ENCODE results near the gene NTM. TPM values are rescaled to one million over a fixed set of nuclear protein-coding genes. Genes with fewer than 3 reads are reported as not detected.

The NTM gene
- polyA plus RNA-seq, 4 donors = 42.8 to 51.8 (median 45.7) TPM

DNA sequence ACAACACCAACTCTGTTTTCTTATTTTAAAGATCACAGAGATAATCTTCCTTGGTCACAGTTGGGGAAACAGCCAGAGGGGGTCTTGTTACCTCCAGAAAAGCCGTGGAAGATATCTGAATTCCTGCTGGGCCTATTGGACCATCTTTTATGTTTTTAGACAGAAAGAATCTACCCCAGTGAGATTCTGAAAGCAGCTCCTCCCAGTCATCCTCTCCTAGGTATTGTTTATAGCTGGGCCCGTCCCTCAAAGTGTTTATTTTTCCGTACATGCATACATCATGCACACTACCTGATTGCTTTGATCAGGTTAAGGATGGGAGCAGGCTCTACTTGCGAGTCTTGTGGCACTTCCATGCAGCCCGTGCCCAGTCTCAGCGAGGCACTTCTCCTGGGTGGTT is 742.4 kb downstream of the NTM start:
- no peak for DNase-seq (ENCODE audit: low read depth in 4 of 4, low spot score in 2 of 4)

DNA sequence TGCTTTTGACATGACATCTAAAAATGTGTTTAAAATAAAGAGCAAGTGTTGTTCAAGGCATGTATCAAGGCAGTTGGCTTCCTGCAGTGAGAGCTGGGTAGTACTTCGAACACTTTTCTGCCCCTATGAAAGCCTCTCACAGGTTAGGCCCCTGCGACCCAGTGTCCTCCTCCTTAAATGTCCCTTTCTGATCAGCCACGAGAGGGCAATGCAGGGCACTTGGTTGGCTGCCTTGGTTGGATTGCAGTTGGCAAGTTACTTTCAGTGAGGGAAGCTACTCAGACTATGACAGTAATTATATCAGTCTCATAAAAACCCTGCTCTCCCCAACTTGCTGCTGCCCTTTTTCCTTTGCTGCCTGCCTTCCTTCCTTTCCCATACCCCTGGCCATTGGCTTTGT is 743.8 kb downstream of the NTM start:
- no peak for DNase-seq (ENCODE audit: low read depth in 4 of 4, low spot score in 2 of 4)

DNA sequence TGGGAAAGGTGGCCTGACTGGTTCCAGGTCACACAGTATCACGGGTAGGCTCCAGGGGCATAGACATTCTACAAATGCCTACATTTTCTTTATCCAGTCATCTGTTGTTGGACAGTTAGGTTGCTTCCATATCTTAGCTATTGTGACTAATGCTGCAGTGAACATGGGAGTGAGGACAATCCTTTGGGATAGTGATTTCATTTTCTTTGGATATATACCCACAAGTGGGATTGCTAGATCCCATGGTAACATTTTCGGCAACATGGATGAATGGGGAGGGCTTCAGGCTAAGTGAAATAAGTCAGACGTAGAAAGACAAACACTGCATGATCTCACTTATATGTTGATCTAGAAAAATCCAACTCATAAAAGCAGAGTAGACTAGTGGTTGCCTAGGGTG is 744.3 kb downstream of the NTM start:
- DNase-seq (ENCODE audit: low read depth in 4 of 4, low spot score in 2 of 4) = no peak

DNA sequence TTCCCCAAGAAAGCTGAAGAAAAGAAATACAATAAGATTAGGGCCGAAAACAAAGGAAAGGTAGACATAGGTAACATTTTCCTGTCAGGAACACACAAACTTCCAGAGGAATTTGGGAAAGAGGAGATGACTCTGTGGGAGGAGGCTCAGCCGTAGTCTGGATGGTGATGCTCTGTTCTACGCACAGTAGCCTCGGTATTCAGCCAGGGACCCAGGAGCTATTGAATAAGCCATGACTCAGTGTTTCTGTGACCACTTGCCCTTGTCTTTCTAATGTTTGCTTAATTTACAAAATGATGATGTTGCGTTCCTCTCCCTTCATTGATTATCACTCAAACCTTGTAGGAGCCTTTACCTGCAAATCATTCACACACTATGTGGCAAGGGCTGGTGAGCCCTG is 745.0 kb downstream of the NTM start:
- DNase-seq (ENCODE audit: low read depth in 4 of 4, low spot score in 2 of 4) = no peak

DNA sequence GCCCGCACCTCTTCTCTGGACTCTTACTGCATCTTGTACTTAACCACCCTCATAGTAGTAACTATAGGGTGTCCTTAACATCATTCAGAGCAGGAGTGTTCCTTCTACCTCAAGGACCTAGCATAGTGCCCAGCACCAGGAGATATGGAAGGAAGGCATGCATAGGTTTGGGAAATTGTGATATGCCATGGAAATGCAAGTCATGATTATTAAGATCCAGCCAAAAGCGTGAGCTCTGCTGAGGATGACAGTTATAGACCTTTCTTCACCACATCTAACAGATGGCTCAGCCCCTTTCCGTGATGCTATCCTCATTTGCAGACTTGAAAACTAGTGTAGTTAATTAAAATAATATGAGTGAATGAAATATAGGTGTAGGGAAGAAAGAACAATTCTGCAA is 746.1 kb downstream of the NTM start:
- DNase-seq (ENCODE audit: low read depth in 4 of 4, low spot score in 2 of 4) = no peak

DNA sequence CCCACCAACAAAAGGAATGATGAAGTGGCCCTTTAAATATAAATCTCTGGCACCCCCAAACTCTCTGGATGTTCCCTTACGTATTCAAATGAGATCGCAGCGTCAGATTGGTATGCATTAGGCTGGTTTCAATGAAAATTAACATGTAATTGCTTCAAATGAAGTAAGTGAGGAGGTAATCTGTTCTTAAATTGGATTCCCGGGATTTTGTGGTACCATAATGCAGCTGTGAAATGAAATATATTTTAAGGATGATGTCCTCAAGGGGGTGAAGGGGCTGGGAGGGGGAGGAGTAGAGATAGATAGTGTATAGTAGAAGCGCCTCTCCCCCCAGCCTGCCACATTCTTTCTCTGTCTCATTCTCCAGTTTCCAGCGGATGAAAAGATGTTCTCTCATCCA is 748.2 kb downstream of the NTM start:
- no peak for DNase-seq (ENCODE audit: low read depth in 4 of 4, low spot score in 2 of 4)

DNA sequence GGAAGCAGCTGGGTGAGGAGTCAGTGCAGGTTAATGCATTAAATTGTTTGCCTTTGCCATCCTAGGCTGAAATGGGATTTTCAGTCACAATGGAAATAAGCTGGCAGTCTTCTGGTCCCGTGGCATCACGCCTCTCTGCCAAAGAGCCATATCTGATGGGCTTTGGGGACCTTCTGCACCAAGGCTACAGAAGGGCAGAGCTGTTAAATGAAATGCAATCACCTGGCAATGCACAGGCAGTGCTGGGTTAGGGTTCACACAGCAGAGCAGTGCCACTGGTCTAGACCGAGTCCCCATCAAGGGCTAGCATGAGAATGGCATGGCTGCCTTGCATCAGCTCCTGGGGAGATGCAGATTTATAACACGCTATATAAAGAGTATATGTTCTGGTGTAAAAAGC is 749.2 kb downstream of the NTM start:
- DNase-seq (ENCODE audit: low read depth in 4 of 4, low spot score in 2 of 4) = no peak

DNA sequence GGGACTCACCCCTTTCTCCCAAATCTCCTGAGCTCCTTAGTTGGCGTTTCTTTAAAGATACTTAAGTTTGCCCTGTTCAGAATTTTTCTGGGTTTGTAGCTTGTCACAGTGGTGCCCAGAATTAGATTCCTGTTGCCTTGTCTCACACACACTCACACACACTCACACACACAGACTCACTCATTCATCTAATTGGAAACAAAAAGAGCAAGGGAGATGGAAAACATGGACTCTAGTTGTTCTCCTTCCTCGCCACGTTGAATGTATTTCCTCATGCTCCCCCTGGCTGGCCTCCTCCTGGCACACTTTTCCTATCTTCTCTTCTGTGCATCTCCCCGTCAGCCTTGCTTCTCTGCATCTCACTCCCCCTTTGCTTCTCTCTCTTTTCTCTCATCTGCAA is 752.3 kb downstream of the NTM start:
- no peak for DNase-seq (ENCODE audit: low read depth in 4 of 4, low spot score in 2 of 4)

DNA sequence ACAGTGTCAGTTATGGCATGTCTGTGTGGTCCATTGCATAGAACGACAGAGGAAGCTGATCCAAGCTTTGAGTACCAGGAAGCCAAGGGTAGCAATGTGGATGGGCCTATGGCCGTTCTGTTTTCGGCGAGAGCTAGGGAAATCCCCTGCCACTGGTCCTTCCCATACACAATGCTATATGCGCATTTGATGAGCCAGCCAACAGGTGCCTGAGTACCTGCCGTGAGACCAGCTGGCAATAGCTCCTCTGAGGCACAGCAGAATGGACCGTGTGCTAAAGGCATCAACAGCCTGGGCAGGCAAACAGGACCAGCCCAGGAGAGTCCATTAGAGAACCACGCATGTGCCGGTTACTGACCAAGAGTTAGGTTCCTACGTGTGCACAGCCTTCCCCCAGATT is 753.0 kb downstream of the NTM start:
- DNase-seq (ENCODE audit: low read depth in 4 of 4, low spot score in 2 of 4) = no peak

DNA sequence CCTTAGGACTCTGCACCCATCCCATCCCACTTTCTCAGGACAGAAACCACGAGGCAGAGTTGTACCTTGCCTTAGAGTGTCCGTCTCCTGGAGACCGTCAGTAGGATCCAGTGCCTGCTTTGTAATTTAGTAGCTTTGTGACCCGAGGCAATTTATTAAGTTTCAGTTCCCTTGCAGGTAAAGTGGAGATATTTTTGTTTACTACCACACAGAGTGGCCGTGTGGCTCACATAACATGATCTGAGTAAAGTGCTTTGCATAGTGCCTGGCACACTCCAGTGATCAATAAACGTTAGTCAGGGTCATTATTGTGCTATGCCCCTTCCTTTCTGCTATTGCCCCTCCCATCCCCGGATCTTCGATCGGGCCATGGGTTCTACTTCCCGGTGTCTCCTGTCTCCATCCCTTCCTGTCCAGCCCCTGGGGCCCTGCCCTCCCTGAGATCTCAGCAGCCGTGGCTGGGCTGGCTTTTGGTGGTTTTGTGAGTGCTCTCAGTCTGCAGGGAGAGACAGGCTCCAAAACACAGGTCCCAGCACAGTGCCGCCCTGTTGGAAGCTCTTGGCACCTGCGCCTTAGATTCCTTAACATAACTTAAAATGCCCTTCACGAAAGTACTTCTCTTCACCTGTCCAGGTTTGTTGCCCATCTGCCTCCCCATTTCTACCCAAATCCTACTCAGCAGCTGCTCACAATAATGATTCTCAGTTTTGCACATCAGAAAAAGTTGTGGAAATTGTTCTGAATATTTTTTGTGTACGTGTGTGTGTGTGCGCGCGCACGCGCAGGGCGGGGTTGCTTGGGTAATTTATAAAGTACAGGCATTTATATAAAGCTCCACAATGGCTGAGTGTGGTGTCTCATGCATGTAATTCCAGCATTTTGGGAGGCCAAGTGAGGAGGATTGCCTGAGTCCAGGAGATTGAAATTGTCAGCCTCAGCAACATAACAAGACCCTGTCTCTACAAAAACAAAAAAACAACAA is 753.7 kb downstream of the NTM start:
- no peak for DNase-seq (ENCODE audit: low read depth in 4 of 4, low spot score in 2 of 4)

DNA sequence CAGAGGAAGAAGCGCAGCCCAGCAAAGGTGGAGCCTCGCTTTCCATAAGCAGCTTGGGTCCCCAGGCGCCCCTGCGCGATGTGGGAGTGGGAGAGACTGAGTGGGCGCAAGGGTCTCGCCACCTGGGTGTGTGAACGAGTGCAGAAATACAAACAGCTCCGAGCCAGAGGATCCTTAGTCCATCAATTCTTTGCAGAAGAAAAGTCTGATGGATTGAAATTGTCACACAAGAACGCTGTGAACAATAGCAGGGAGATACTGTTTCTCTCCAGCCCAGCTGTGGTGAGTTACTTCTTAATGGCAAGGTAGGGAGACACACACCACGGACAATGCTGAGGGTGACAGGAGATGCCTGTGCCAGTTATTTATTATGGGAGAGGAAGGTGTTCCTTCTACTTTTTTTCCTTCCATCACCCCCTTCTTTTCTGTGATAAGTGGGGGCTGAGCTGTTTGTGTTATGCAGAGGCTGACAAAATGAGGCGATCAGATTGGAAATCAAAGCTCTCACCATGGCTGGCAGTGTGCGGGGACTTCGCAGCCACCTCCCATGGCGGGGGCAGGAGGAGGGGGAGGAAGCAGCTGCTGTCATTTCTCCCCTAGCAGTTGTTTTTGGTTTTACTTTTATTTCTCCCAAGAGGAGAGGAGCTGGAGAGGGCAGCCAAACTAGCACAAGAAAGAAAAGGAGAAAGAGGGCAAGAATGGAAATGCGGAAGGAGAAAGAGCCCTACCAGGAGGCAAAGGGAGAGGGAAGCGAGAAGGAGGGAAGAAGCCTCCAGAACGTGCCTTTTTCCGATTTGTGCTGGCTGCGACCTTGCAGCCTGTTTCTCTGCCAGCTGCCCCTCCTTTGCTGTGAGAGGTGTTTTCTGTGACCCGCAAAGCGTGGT is 755.8 kb downstream of the NTM start:
- peak in 1 of 4 donors; percentile 40 for DNase-seq (ENCODE audit: low read depth in 4 of 4, low spot score in 2 of 4)

DNA sequence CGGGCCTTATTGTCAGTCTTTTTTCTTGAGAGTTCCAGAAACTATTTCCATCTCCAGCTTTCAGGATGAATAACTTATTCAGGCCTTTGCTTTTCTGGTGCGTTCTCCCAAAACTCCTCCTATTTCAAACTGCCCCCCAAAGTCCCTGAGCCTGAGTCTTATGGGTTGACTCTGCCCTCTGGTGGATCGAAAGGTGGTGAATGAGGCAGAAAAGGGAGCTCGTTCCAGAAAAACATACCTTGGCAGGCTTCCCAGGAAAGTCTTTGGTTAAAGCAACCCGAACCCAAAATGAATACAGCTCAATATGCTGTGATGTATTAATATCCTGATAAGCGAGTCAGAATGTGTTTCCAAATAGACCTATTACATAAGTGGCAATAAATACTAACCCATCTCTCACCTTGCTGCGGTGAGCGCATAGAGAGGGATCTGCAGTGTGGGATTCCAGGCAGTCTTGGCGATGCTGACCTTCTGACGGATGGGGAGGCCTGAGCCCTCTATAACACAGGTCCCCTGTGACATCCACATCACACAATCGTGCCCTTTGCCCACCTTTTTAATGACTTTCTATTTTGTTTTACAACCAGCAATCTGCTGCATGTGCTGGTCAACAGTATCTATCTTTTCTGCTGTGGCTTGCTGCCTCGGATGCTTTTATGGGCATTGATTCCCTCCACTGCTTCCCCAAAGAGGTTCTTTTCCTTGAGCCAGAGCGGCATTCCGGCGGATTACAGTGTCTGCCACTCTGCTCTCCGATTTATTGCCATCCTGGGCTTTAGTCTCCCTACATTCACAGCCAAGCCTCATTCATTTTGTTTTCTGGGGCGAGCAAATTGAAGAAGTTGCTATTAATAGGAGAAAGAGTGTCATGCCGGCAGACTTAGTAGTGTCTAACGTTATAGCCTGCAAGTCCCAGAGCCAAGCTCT is 756.8 kb downstream of the NTM start:
- DNase-seq (ENCODE audit: low read depth in 4 of 4, low spot score in 2 of 4) = peak in 3 of 4 donors; percentile 61 to 76 (median 65)

DNA sequence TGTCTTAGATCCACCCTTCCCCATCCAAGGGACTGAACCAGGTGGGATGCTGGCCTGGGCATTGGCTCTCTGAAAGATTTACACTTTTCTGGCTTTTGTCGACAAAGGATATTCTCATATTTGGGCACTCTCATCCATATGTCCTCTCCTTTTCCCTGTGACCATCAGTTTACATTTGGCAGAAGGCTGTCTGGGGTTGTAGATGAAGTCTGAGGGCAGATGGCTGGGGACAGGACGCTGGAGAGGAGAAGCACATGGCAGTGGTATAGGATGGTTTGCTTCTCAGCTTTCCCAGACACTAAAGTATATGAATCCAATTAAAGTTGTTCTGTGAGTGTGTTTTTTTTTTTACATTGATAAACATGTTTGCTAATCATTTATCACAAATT is 757.5 kb downstream of the NTM start:
- no peak for DNase-seq (ENCODE audit: low read depth in 4 of 4, low spot score in 2 of 4)

DNA sequence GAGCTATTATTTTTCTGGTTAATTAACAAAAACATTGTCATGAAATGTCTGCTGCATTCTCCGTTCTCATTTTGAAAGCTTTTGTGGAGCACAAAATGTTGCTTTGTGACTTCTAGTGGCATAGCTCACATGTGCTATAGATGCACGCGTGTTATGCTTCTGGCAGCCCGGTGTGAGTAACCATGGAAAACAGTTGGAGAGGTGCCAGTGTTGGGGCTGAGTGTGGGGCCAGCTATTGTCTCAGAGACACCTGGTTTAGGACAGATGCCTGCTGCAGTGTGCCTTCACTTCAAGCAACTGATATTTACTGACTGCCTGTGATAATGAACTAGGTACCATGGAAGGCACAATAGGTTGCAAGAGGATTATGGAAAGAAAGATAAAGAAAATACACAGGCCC is 760.6 kb downstream of the NTM start:
- DNase-seq (ENCODE audit: low read depth in 4 of 4, low spot score in 2 of 4) = no peak

DNA sequence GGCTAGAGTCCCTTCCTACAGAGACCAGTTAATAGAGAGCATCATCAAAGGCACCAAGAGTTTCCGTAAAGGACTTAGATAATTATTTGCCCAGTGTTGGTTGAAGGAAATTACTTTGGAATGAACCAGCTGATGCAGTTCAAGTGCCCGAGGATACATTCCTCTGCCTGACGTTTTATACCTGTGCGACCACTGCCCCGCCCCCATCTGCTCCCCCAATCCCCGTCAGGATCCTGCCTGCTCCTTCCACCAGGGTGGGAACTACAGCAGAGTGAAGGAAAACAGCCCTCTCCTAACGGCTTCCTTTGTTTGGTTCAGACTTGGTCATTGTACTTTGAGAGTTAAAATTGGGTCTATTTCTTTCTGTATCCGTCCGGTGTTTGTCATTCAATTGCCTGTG is 761.5 kb downstream of the NTM start:
- no peak for DNase-seq (ENCODE audit: low read depth in 4 of 4, low spot score in 2 of 4)

DNA sequence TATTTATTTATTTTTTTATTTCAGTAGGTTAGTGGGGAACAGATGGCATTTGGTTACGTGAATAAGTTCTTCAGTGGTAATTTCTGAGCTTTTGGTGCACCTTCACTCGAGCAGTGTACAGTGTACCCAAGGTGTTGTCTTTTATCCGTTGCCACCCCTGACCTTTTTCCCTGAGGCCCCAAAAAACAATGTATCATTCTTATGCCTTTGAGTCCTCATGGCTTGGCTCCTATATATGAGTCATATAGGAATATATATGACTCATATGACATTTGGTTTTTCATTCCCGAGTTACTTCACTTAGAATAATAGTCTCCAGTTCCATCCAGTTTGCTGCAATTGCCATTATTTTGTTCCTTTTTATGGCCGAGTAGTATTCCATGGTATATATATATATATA is 763.9 kb downstream of the NTM start:
- DNase-seq (ENCODE audit: low read depth in 4 of 4, low spot score in 2 of 4) = no peak

DNA sequence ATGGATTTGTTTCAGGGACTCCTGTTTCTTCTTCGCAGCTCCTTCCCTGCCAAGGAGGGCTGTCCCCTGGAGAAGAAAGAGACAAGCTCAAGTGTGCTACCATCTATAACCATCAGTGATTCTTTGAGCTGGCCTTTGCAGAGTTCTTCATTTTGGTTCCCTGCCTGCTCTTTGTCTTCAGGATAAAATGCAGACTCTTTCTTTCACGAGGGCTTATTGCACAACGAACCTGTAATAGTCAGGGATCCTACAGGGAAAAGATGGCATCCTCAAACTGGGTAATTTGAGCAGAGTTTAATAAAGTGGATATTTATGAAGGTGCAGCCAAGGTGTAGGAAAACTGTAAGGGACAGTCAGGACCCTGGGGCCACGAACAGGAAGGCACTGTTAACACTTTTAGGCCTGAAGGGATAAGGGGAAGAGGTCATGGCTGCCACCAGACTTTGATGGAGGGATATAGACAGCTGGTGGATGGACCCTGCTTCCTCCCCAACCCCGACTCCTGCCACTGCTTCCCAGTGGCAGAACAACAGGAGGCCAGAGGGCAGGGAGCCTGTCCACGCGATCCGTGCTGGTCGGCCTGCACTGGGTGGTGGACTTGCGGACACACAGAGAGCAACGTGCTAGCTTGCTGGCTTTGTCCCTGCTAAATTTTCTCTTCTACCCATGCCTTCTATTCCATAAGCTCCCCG is 767.0 kb downstream of the NTM start:
- no peak for DNase-seq (ENCODE audit: low read depth in 4 of 4, low spot score in 2 of 4)

DNA sequence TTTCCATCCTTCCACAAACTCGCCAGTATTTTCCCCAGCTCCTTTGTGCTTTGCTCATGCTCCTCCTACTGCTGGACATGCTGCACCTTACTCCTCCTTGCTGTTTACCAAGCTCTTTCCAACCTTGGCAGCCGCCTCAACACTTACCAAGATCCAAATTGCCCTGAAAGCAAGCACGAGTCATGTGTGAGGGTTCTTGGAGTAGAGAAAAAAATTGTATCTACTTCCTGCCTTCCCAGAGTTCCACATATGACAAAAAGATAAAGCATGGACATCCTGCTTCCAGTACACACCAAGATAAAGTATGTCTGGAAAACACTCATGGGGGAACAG is 767.5 kb downstream of the NTM start:
- no peak for DNase-seq (ENCODE audit: low read depth in 4 of 4, low spot score in 2 of 4)

DNA sequence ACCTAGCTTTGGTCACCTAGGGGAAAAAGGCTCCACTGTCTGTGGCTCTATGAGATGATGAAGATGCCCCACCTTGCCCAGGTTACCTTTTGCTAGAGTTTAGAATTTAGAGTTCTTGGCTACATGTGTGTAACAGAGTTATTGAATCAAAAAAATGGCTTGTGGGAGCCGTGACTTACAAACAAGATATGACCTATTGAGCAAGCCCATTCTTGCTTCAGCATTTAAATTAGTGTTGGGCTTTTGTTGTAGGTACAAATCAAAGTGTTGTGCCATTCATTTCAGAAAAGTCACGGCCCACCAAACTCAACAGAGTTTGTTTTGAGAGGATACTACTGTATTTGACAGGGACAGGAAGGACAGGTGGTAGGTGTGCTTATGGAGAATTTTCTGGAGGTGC is 768.8 kb downstream of the NTM start:
- no peak for DNase-seq (ENCODE audit: low read depth in 4 of 4, low spot score in 2 of 4)

DNA sequence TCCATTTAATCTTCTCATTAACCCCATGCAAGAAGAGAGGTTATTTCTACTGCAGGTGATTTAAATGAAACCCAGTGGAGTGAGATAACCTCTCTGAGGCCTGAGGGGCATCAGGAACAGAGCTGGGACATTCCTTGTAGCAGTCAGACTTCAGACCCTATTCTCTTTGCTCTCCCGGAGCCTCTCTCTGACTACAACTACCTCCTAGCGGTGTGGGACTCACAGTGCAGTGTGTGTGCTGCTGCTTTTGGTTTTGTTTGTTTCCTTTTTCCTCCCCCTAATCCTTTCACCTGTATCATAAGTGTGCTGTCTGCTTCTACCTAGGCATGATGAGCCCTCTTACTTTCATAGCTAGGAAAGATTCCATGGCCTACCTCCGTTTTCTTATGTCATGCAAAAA is 769.6 kb downstream of the NTM start:
- DNase-seq (ENCODE audit: low read depth in 4 of 4, low spot score in 2 of 4) = no peak

All from left renal cortex interstitium (tissue), 4 donors.